SW480 (cell line): Measurements from ENCODE around the gene ZNF14.
"Not testable (repeated sequence)": the region's sequence is repeated elsewhere in the genome, so short reads cannot be mapped to it uniquely, and the experiment has no call there.

Source experiments
- DNase-seq: peaks from one replicate; pipeline ENCODE4 v3.0.0-alpha.2; 2016; ENCODE audit warnings: low spot score

ZNF14 gene

GRCh38 chr19:19732579-19733501 is at the start of gene ZNF14:
Gene ZNF14 (minus strand): TSS chr19:19733112. CDS start chr19:19732958, 154 bp downstream.
- peak; percentile 84 for DNase-seq

DNA sequence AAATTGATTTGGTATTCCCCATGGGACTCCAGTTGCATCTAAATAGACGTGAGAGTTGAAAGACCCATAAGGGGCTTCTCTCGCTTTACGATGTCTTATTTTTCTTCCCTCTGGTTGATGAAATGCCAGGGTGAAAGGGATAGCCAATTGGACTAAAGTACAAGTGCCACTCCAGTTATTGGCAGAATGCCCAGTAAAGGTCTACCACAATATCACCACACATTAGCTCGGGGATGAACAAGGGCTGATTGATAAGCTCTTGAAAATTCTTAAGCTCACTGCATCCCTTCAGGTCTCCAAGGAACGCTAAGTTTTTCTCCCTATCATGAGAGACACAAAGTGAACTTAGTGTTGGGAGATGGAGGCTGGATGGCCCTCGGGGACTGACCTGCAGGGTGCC is 48.9 kb upstream of the ZNF14 start:
- not testable (repeated sequence) for DNase-seq

- DNase-seq = no peak
Measured at GRCh38 chr19:19778666-19779065, 45.8 kb upstream of the ZNF14 start.

- DNase-seq = no peak
Measured at GRCh38 chr19:19777692-19778091, 44.8 kb upstream of the ZNF14 start.

DNA sequence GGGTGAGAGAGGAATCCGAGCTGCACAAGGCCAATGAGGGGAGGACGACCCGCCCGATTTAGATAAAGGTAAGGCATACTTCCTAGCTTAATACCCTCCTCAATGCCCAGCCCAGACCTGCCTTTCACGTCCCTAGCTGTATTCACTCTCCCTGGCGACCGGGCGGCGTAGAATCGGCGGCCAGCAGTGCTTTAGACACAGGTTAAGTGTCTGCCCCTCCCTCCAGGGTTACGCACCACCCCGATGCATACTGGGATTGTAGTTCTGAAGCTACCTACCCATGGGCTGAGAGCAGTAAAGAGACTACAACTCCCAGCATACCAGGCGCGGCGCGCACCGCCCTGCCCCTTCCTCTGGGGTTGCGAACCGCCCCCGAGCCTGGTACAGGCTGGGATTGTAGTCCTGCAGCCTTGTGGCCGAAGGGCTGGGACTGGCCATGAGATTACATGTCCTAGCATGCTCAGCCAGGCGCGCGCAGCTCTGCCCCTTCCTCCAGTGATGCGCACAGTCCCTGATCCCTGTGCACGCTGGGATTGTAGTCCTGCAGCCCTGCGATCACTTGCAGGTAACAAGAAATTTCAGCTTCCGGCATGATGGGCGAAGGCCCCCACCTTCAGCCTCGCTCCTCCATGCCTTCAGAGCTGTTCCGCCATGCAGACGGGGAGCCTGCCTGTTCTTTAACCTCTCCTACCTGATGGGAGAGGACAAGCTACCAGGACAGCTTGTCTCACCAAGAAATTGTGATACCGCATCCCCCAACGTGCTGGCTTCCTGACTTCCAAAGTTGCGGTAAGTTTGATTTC is 43.5 kb upstream of the ZNF14 start:
- peak; percentile 99 for DNase-seq

- no peak for DNase-seq
Measured at GRCh38 chr19:19775891-19776205, 42.9 kb upstream of the ZNF14 start.

- DNase-seq = no peak
Measured at GRCh38 chr19:19774354-19775033, 41.6 kb upstream of the ZNF14 start.

DNA sequence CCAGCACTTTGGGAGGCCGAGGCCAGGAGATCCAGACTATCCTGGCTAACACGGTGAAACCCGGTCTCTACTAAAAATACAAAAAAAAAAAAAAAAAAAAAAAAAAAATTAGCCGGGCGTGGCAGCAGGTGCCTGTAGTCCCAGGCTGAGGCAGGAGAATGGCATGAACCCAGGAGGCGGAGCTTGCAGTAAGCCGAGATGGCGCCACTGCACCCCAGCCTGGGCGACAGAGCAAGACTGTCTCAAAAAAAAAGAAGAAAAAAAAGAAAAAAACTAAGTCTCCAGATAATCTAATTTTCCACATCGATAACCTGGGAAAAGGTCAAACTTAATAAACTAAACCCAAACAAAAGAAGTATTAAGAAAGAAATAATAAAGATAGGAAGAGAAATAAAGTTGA is 39.1 kb upstream of the ZNF14 start:
- DNase-seq = not testable (repeated sequence)

GRCh38 chr19:19769971-19770370 is 37.1 kb upstream of the ZNF14 start:
- not testable (repeated sequence) for DNase-seq

GRCh38 chr19:19758164-19758563 is 25.3 kb upstream of the ZNF14 start:
- no peak for DNase-seq

- DNase-seq = no peak
Measured at GRCh38 chr19:19752760-19753403, 20.0 kb upstream of the ZNF14 start.

GRCh38 chr19:19751846-19752245 is 18.9 kb upstream of the ZNF14 start:
- no peak for DNase-seq

DNA sequence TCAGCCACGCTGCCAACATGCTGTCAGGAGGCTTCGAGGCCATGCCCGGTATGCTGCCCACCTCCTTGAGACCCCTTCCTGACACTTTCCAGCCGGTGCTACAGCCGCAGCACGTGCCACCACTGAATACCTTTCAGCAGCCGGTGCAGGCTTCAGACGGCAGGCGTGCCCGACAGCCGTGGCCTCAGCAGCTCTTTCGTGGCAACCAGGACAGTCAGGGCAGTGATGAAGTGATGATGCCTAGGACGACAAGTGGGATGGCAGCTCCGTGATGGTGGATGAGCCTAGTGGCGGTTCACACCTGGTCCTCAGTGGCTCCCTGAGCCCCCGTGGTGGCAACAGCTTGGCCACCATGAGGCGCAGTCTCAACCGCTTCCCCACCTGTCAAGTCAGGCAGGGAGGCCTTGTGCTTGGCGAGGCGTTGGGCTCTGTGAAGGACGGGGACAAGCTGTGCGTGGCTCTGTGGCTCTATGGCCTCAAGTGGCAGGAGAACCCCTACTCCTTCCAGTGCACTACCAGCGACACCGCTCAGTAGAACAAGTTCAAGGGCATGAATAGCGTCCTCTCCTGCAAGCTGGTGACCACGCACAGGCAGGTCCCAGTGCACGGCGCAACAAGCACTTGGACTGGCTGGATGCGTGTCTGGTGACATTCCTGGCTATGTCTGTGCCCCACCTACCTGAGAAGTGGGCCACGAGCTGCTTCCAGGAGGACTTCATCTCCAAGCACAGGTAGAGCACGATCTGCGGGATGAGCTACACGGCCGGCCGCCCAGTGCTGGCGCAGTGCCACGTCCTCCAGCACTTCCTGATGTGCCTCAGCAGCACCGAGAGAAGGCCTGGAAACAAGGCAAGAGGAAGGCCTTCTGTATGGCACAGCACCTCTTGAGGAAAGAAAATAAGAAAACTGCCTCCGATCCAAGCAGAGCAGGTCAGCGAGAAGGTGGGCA is 18.2 kb upstream of the ZNF14 start:
- no peak for DNase-seq

GRCh38 chr19:19749908-19750841 is 17.3 kb upstream of the ZNF14 start:
- DNase-seq = no peak

DNA sequence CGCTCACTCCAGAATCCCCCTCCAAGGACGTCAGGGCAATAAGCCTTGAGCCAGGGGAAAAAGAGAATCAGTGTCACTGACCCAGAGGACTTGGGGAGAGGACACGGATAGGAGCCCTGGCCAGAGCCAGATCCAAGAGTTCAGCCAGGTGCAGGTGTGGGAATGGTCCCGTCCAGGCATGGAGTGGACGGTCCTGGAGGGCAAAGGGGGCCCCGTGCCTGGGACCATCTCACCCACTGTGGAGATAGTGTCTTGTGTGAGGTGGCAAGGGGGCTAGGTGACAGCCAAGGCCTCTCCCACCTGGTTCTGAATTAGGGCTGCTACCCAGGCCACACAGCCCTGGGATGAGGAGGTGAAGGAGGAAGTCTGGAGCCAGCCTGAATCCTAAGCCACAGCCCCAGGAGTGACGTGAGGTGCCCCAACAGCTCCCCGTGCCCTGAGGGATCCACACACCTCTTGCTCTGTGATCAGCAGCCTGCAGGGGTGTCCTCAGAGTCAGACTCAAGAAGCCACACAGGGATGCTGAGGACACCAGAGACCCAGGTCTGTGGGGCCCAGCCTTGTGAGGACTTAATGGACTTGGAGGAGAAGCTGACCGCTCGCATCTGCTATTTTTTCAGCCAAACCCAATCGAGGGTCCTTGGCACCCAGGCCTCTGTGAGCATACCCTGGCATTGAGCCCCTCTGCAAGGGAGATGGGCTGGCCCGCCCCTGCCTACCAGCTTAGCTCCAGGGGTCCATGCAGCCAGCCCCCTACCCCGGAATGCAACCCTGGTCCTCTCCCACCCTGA is 16.4 kb upstream of the ZNF14 start:
- no peak for DNase-seq

DNA sequence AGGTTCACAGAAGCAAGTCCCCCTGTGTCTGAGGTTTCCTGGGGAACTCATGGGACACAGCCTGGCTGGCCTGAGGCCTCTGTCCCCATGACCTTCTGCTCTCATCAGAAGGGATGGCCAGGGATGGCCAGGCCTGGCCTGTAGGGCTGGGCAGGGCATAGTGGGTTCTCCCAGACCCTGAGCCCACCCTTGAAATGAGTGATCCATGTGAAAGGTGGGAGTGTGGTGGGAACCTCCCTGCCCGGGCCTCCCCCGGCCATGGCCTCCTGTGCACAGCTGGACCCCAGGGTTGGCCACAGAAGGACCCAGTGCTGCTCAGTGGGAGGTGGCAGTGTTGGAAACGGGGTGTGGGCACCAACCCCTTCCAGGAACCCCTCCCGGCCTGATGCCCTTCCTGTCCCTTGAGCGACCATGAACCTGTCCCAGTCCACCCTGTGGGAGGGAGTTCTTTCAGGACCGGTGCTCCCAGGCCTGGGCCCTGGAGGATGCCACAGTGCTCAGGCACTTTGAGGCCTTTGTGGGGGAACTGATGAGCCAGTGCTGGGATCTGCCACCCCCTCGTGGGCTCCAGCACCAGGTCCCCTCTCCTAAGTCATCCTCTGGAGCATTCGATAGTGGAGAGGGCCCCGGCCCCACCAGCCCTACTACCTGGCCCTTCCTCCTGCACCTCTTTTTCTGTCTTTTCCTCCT is 15.5 kb upstream of the ZNF14 start:
- DNase-seq = no peak

GRCh38 chr19:19747357-19748220 is 14.7 kb upstream of the ZNF14 start:
- DNase-seq = no peak
